Spleen (tissue), 11 donors: ENCODE results near the gene ZNF385A. TPM values are rescaled to one million over a fixed set of nuclear protein-coding genes. Genes with fewer than 3 reads are reported as not detected.

Experiments used
- DNase-seq: peaks from one replicate; pipeline ENCODE4 v3.0.0-alpha.2; 2020
- H3K27ac ChIP-seq, 8 donors: fragments of 200-600 bp; sonication (generic) in 7 of 8; 1 replicate in 4 of 8; 2 replicates in 4 of 8; pipeline versions ENCODE4 v1.5.0 to v1.8.0; 2016 to 2021; ENCODE audit warnings: inconsistent platforms in 4 of 8, mild to moderate bottlenecking in 4 of 8, moderate library complexity in 1 of 8
- H3K27me3 ChIP-seq, 7 donors: fragments of 200-600 bp; sonication (generic) in 6 of 7; replicated peaks in 1 of 7; 1 replicate in 4 of 7; 2 replicates in 3 of 7; pipeline versions ENCODE4 v1.5.0 to v1.8.0; 2016 to 2021; ENCODE audit warnings: inconsistent platforms in 3 of 7, mild to moderate bottlenecking in 1 of 7
- H3K36me3 ChIP-seq, 6 donors: fragments of 200-600 bp; sonication (generic) in 5 of 6; 1 replicate in 4 of 6; 2 replicates in 2 of 6; pipeline versions ENCODE4 v1.5.0 to v1.8.0; 2016 to 2021; ENCODE audit warnings: inconsistent platforms in 2 of 6
- H3K4me1 ChIP-seq, 6 donors: fragments of 200-600 bp; sonication (generic) in 5 of 6; 1 replicate in 3 of 6; 2 replicates in 3 of 6; pipeline versions ENCODE4 v1.5.0 to v1.8.0; 2016 to 2021; ENCODE audit warnings: inconsistent platforms in 3 of 6
- H3K4me3 ChIP-seq, 8 donors: fragments of 200-600 bp; sonication (generic) in 7 of 8; 1 replicate in 4 of 8; 2 replicates in 4 of 8; pipeline versions ENCODE4 v1.5.0 to v1.8.0; 2016 to 2021; ENCODE audit warnings: inconsistent platforms in 4 of 8, mild to moderate bottlenecking in 4 of 8, moderate library complexity in 2 of 8
- H3K9me3 ChIP-seq, 8 donors: fragments of 200-600 bp; sonication (generic) in 7 of 8; 1 replicate in 4 of 8; 2 replicates in 4 of 8; pipeline versions ENCODE4 v1.5.0 to v1.8.0; 2016 to 2021; ENCODE audit warnings: inconsistent platforms in 4 of 8
- POLR2AphosphoS5 ChIP-seq, 3 donors: sonication (generic); formaldehyde crosslinking; IDR thresholded peaks; one replicate each; pipeline ENCODE4 v1.5.1; 2017; ENCODE audit warnings: antibody characterized with exemption in 3 of 3
- WGBS, 5 donors: extraction: QIAGEN DNeasy Blood & Tissue Kit in 3 of 5; methylation state at CpG; one replicate each; pipeline versions ENCODE4 v1.1.5 to v1.1.7; 2013 to 2018; 5-methylcytosine and 5-hydroxymethylcytosine counted together
- intact Hi-C: fragments of 100-400 bp; cut with DNase I; formaldehyde crosslinking; loops from one replicate; pipeline ENCODE4 v1.15.0; 2023; ENCODE audit warnings: low total_unique reads
- microRNA-seq, 3 donors: library from miRNA; unstranded; fragments of <30 nt; microRNA quantifications; one replicate each; pipeline versions ENCODE4 to v1.1.0, GENCODE V29; 2019 to 2020
- polyA plus RNA-seq, 3 donors: library from polyadenylated mRNA; stranded (reverse); fragments of 200-250 nt; gene quantifications; one replicate each; pipeline ENCODE4 v1.2.1, GENCODE V29; 2013
- small RNA-seq, 4 donors: library from RNA; depleted of rRNA; stranded (forward); fragments of <200 nt; gene quantifications; one replicate each; pipeline ENCODE3, GENCODE V24; 2016
- total RNA-seq, 7 donors: library from RNA; depleted of rRNA in 3 of 7; stranded (reverse); fragments of >200 nt in 3 of 7; fragmentation: NEBNext Ultra II Directional in 4 of 7; extraction: Animal tissue kit (Norgen Biotek cat#: 25700) in 4 of 7; gene quantifications; one replicate each; pipeline versions ENCODE4 v1.1.0 to v1.2.1, GENCODE V29; 2016 to 2021
- TF ChIP-seq, protein P1 (sequence below), 11 experiments: fragments of 200-600 bp in 7 of 11; fragments of 450-650 bp in 4 of 11; sonication (generic) in 4 of 11; IDR thresholded peaks in 8 of 11; conservative IDR thresholded peaks in 3 of 11; 1 replicate in 7 of 11; 2 replicates in 4 of 11; pipeline versions ENCODE4 v1.4.0 to v1.8.0; 2016 to 2021; ENCODE audit warnings: antibody characterized with exemption in 11 of 11, inconsistent platforms in 4 of 11, mild to moderate bottlenecking in 1 of 11
- donor health status: healthy with polysubstance abuse.
- donor health status: DM: no; HTN: no; CAD: no; lungs with moderate emphysema.
- donor health status: DM: no; HTN: no; CAD: no.
- donor health status: Bipolar disorder and iron deficiency.
- donor health status: healthy.
- donor health status: DM: no; HTN: no; CAD: no.
- donor health status: DM: yes; HTN: yes; CAD: no.

ZNF385A gene
- total and polyA plus RNA-seq, 10 donors, result 7.4 to 40.3 (median 23.4) TPM

DNA sequence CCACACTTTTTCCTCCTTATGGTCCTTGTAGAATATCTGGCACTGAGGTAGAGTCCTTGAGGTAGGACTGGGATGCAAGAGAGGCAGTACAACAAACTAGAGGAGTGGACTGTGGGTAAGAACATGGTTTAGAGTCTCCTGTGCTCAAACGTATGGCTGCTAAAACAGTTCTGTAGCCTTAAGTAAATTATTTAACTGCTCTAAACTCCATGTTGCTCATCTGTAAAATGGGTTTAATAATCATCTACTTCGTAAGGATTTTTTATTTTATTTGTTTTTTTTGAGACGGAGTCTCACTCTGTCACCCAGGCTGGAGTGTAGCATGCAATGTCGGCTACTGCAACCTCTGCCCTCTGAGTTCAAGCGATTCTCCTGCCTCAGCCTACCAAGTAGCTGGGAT is 63.2 kb downstream of the ZNF385A start:
- no peak overlapping the region for H3K27ac ChIP-seq
- no peak for DNase-seq
- H3K27me3 ChIP-seq, result no peaks in the 10 kb centered on the region
- no peaks in the 10 kb centered on the region for H3K9me3 ChIP-seq
- H3K4me1 ChIP-seq, result peaks cover 9 to 30% (median 17%) of the 10 kb centered on the region in 6 donors
- TF ChIP-seq POLR2AphosphoS5 (IDR thresholded peaks at IDR 0.05), result no peak
- TF ChIP-seq, protein P1, sequence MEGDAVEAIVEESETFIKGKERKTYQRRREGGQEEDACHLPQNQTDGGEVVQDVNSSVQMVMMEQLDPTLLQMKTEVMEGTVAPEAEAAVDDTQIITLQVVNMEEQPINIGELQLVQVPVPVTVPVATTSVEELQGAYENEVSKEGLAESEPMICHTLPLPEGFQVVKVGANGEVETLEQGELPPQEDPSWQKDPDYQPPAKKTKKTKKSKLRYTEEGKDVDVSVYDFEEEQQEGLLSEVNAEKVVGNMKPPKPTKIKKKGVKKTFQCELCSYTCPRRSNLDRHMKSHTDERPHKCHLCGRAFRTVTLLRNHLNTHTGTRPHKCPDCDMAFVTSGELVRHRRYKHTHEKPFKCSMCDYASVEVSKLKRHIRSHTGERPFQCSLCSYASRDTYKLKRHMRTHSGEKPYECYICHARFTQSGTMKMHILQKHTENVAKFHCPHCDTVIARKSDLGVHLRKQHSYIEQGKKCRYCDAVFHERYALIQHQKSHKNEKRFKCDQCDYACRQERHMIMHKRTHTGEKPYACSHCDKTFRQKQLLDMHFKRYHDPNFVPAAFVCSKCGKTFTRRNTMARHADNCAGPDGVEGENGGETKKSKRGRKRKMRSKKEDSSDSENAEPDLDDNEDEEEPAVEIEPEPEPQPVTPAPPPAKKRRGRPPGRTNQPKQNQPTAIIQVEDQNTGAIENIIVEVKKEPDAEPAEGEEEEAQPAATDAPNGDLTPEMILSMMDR (IDR thresholded peaks at IDR 0.05 in 8 of 11, conservative IDR thresholded peaks at IDR 0.05 in 3 of 11), result no peak
- intact Hi-C loops, result no loop called here
- WGBS, 5 donors, result 89 to 95% (median 91%) methylated on average over 5 of the region's 5 CpGs
- no peaks in the 10 kb centered on the region for H3K36me3 ChIP-seq
- no peak overlapping the region for H3K4me3 ChIP-seq

Small RNA genes lying within 50 kb of the gene (microRNA-seq; reads per million reads assigned to microRNA genes)
- gene MIR148B, result 217 to 440 (median 335) reads per million in 3 donors

Small RNA genes lying within 50 kb of the gene (small RNA-seq; reads per million reads assigned to genes)
- gene MIR148B (37.5 to 48.5 (median 41.4) reads per million in 4 donors), gene RN7SL744P (0 reads per million in 4 donors)

Other genes starting within 250 kb of the ZNF385A start
- 10 to 100 TPM; 20.9 to 36.3 (median 23.1) TPM for gene SMUG1, start 195.7 kb downstream of the ZNF385A start, total RNA-seq
- 10 to 100 TPM; 24.0 to 42.2 (median 37.4) TPM for gene SMUG1, start 195.7 kb downstream of the ZNF385A start, polyA plus RNA-seq
- gene CBX5, start 104.6 kb downstream of the ZNF385A start, total RNA-seq, result 10 to 100 TPM; 37.2 to 60.3 (median 48.2) TPM
- 1 to 10 TPM; 6.5 to 8.8 (median 6.5) TPM for gene CBX5, start 104.6 kb downstream of the ZNF385A start, polyA plus RNA-seq
- gene HNRNPA1, start 104.0 kb downstream of the ZNF385A start, total RNA-seq, result 100 to 1,000 TPM; 511 to 957 (median 742) TPM
- 1,000 to 10,000 TPM; 1,074 to 1,168 (median 1,166) TPM for gene HNRNPA1, start 104.0 kb downstream of the ZNF385A start, polyA plus RNA-seq
- 10 to 100 TPM; 14.1 to 93.7 (median 45.0) TPM for gene NFE2, start 83.7 kb downstream of the ZNF385A start, total RNA-seq
- 10 to 100 TPM in 2 of 3 donors, 1 to 10 TPM in 1; 2.4 to 17.5 (median 14.7) TPM for gene NFE2, start 83.7 kb downstream of the ZNF385A start, polyA plus RNA-seq
- gene COPZ1, start 59.6 kb downstream of the ZNF385A start, total RNA-seq, result 10 to 100 TPM; 59.3 to 99.1 (median 92.8) TPM
- 10 to 100 TPM; 55.4 to 80.2 (median 76.4) TPM for gene COPZ1, start 59.6 kb downstream of the ZNF385A start, polyA plus RNA-seq
- gene GPR84, start 20.2 kb downstream of the ZNF385A start, total RNA-seq, result 10 to 100 TPM in 1 of 7 donors, 1 to 10 TPM in 5, under 1 TPM in 1; 0.97 to 12.5 (median 2.9) TPM
- under 1 TPM; 0.35 to 0.47 (median 0.39) TPM for gene GPR84, start 20.2 kb downstream of the ZNF385A start, polyA plus RNA-seq
- 10 to 100 TPM; 20.8 to 44.9 (median 36.3) TPM for gene ITGA5, start 34.5 kb upstream of the ZNF385A start, total RNA-seq
- 1 to 10 TPM; 7.0 to 9.5 (median 9.1) TPM for gene ITGA5, start 34.5 kb upstream of the ZNF385A start, polyA plus RNA-seq
- 10 to 100 TPM in 1 of 7 donors, 1 to 10 TPM in 6; 1.3 to 16.2 (median 3.6) TPM for gene GTSF1, start 88.9 kb upstream of the ZNF385A start, total RNA-seq
- 1 to 10 TPM; 5.3 to 8.8 (median 6.6) TPM for gene GTSF1, start 88.9 kb upstream of the ZNF385A start, polyA plus RNA-seq
- gene NCKAP1L, start 113.0 kb upstream of the ZNF385A start, total RNA-seq, result 100 to 1,000 TPM; 139 to 201 (median 171) TPM
- gene NCKAP1L, start 113.0 kb upstream of the ZNF385A start, polyA plus RNA-seq, result 10 to 100 TPM; 40.5 to 47.8 (median 40.7) TPM
- 10 to 100 TPM; 15.4 to 37.1 (median 17.3) TPM for gene PDE1B, start 164.9 kb upstream of the ZNF385A start, total RNA-seq
- gene PDE1B, start 164.9 kb upstream of the ZNF385A start, polyA plus RNA-seq, result 10 to 100 TPM in 1 of 3 donors, 1 to 10 TPM in 2; 6.0 to 11.0 (median 9.5) TPM
- 1 to 10 TPM in 1 of 7 donors, not detected in 6; 2.1 TPM for gene PPP1R1A, start 203.9 kb upstream of the ZNF385A start, total RNA-seq
- under 1 TPM; 0.09 to 0.58 (median 0.24) TPM for gene PPP1R1A, start 203.9 kb upstream of the ZNF385A start, polyA plus RNA-seq